ENCODE measurements around the gene PACSIN1. TPM values are rescaled to one million over a fixed set of nuclear protein-coding genes. Genes with fewer than 3 reads are reported as not detected.

The PACSIN1 gene
- total and polyA plus RNA-seq, 10 of the 15 experiments (the other 5 are each of a cell fraction or from before 2014, with no cell fraction given): 0.50 to 9.4 (median 2.8) TPM

GRCh38 chr6:34460796-34461507 is 4.9 kb upstream of the PACSIN1 start:
- H3K4me2 ChIP-seq (ENCODE audit: control insufficient read depth, insufficient read depth): no peak overlapping the region
- no peak for FAIRE-seq
- RAD21 ChIA-PET (ENCODE audit: unreplicated experiment): interaction anchor here (0.6 to 4.7 kb wide), 28 partner anchors 7 to 747 kb away, joined by 3 to 99 read pairs (median 5); partner anchors contain the start of genes BLTP3A, RPS10 and SMIM29
- intact Hi-C loops (cut with micrococcal nuclease; ENCODE audit: unreplicated experiment) (loop anchor here (1.0 to 5.0 kb wide), 2 partner anchors 148 to 681 kb away; partner anchors contain the start of gene TCP11), in situ Hi-C loops (cut with MboI) (no loop called here)
- 37% methylated on average over 5 of the region's 5 CpGs for WGBS (ENCODE audit: insufficient coverage, insufficient replicate concordance, low lambda C conversion rate, missing lambda C conversion rate)
- TF ChIP-seq YY1 (IDR thresholded peaks at IDR 0.05; ENCODE audit: low read depth, low read length) (no peak), RBBP5 (conservative IDR thresholded peaks at IDR 0.05) (no peak), SREBF2 (IDR thresholded peaks at IDR 0.05; ENCODE audit: low read length) (no peak), RCOR1 (conservative IDR thresholded peaks at IDR 0.05; ENCODE audit: low read depth, low read length) (no peak)
- DNase-seq (ENCODE audit: low read depth, low spot score): no peak
- no peaks in the 10 kb centered on the region for H3K36me3 ChIP-seq (ENCODE audit: control insufficient read depth in 2 of 2, insufficient read depth in 2 of 2, low read length in 1 of 2)
- ATAC-seq: no peak
- BruUV-seq (replicated peaks): no TSS peak
- no peak overlapping the region for H3K27ac ChIP-seq (ENCODE audit: control insufficient read depth, insufficient read depth)
- H3K27me3 ChIP-seq (replicated peaks in 1 of 2; ENCODE audit: control insufficient read depth in 2 of 2, insufficient read depth in 2 of 2, low read length in 1 of 2): peaks cover 0 to 3% of the 10 kb centered on the region in 2 experiments; a peak in 2 of 4 replicates
- H3K4me3 ChIP-seq: no peak overlapping the region
- H3K9ac ChIP-seq (ENCODE audit: control insufficient read depth, insufficient read depth, low read length): no peak overlapping the region
- SMC1A ChIA-PET (ENCODE audit: uncharacterized antibody, unreplicated experiment): interaction anchor here (0.5 to 5.8 kb wide), 23 partner anchors 7 to 779 kb away, joined by 3 to 124 read pairs (median 4); partner anchors contain the start of gene SNRPC
- H2AFZ ChIP-seq (ENCODE audit: control insufficient read depth, low read depth, low read length): no peak overlapping the region
- CTCF ChIA-PET: interaction anchor here (0.5 to 8.7 kb wide), 46 partner anchors 8 to 1735 kb away, joined by 3 to 198 read pairs (median 5); partner anchors contain the start of genes ANKS1A, BLTP3A and SMIM29
- POLR2A ChIA-PET: interaction anchor here (0.6 kb wide), 1 partner anchor 172 kb away, joined by 3 read pairs; no protein-coding TSS in a partner anchor
- H3K79me2 ChIP-seq (ENCODE audit: control insufficient read depth, insufficient read depth, low read length): no peaks in the 10 kb centered on the region
- no peaks in the 10 kb centered on the region for H4K20me1 ChIP-seq (ENCODE audit: control insufficient read depth, insufficient read depth)
- H3K4me1 ChIP-seq (ENCODE audit: control insufficient read depth, insufficient read depth, low read length): no peaks in the 10 kb centered on the region; the same call in 1 of the 2 replicates
- H3K9me3 ChIP-seq (replicated peaks; ENCODE audit: control insufficient read depth, insufficient read depth, low read length): no peaks in the 10 kb centered on the region

GRCh38 chr6:34462010-34462409 is 3.9 kb upstream of the PACSIN1 start:
- no peaks in the 10 kb centered on the region for H3K9me3 ChIP-seq (replicated peaks; ENCODE audit: control insufficient read depth, insufficient read depth, low read length)
- DNase-seq (ENCODE audit: low read depth, low spot score): no peak
- no peaks in the 10 kb centered on the region for H3K79me2 ChIP-seq (ENCODE audit: control insufficient read depth, insufficient read depth, low read length)
- H3K27ac ChIP-seq (ENCODE audit: control insufficient read depth, insufficient read depth): no peak overlapping the region
- H3K9ac ChIP-seq (ENCODE audit: control insufficient read depth, insufficient read depth, low read length): no peak overlapping the region
- BruUV-seq (replicated peaks): no TSS peak
- no peak overlapping the region for H3K4me2 ChIP-seq (ENCODE audit: control insufficient read depth, insufficient read depth)
- ATAC-seq: no peak
- H3K27me3 ChIP-seq (replicated peaks in 1 of 2; ENCODE audit: control insufficient read depth in 2 of 2, insufficient read depth in 2 of 2, low read length in 1 of 2): peaks cover 0 to 3% of the 10 kb centered on the region in 2 experiments; a peak in 2 of 4 replicates
- no peak for FAIRE-seq
- POLR2A ChIA-PET: interaction anchor here (0.5 to 0.7 kb wide), 2 partner anchors 11 to 158 kb away, joined by 3 read pairs; no protein-coding TSS in a partner anchor
- H3K4me1 ChIP-seq (ENCODE audit: control insufficient read depth, insufficient read depth, low read length): no peaks in the 10 kb centered on the region; the same call in none of the 2 replicates
- 69% methylated on average over 6 of the region's 6 CpGs for WGBS (ENCODE audit: insufficient coverage, insufficient replicate concordance, low lambda C conversion rate, missing lambda C conversion rate)
- CTCF ChIA-PET: interaction anchor here (1.1 to 8.7 kb wide), 7 partner anchors 14 to 743 kb away, joined by 3 to 198 read pairs (median 8); no protein-coding TSS in a partner anchor
- intact Hi-C loops (cut with micrococcal nuclease; ENCODE audit: unreplicated experiment) (loop anchor here (5.0 kb wide), 1 partner anchor 680 kb away; the partner anchor contains the start of gene TCP11), in situ Hi-C loops (cut with MboI) (no loop called here)
- no peak overlapping the region for H3K4me3 ChIP-seq
- H2AFZ ChIP-seq (ENCODE audit: control insufficient read depth, low read depth, low read length): no peak overlapping the region
- H4K20me1 ChIP-seq (ENCODE audit: control insufficient read depth, insufficient read depth): no peaks in the 10 kb centered on the region
- TF ChIP-seq GATAD2B (conservative IDR thresholded peaks at IDR 0.05; ENCODE audit: low read depth) (no peak), E2F4 (IDR thresholded peaks at IDR 0.05; ENCODE audit: low read depth, low read length) (no peak), NFXL1 (IDR thresholded peaks at IDR 0.05; ENCODE audit: borderline replicate concordance) (no peak), RCOR1 (conservative IDR thresholded peaks at IDR 0.05; ENCODE audit: low read depth, low read length) (no peak)
- SMC1A ChIA-PET (ENCODE audit: uncharacterized antibody, unreplicated experiment): interaction anchor here (0.7 to 5.8 kb wide), 5 partner anchors 14 to 678 kb away, joined by 4 to 124 read pairs (median 6); partner anchors contain the start of gene SMIM29
- RAD21 ChIA-PET (ENCODE audit: unreplicated experiment): interaction anchor here (0.9 to 3.5 kb wide), 3 partner anchors 14 to 147 kb away, joined by 6 to 14 read pairs (median 8); no protein-coding TSS in a partner anchor
- H3K36me3 ChIP-seq (ENCODE audit: control insufficient read depth in 2 of 2, insufficient read depth in 2 of 2, low read length in 1 of 2): no peaks in the 10 kb centered on the region

Measured in GM12878 (cell line).